Activated naive CD8-positive, alpha-beta T cell treated with anti-CD3 and anti-CD28 coated beads, Interleukin-2, amount 50 U/mL, for 16 hours (primary cell): ENCODE results near the gene RHBDD2.
"Not testable (repeated sequence)": the region's sequence is repeated elsewhere in the genome, so short reads cannot be mapped to it uniquely, and the experiment has no call there.

Source experiments
- DNase-seq: peaks from one replicate; pipeline ENCODE4 v3.0.0-alpha.2; 2020; ENCODE audit warnings: low read depth, low spot score

RHBDD2 gene

DNA sequence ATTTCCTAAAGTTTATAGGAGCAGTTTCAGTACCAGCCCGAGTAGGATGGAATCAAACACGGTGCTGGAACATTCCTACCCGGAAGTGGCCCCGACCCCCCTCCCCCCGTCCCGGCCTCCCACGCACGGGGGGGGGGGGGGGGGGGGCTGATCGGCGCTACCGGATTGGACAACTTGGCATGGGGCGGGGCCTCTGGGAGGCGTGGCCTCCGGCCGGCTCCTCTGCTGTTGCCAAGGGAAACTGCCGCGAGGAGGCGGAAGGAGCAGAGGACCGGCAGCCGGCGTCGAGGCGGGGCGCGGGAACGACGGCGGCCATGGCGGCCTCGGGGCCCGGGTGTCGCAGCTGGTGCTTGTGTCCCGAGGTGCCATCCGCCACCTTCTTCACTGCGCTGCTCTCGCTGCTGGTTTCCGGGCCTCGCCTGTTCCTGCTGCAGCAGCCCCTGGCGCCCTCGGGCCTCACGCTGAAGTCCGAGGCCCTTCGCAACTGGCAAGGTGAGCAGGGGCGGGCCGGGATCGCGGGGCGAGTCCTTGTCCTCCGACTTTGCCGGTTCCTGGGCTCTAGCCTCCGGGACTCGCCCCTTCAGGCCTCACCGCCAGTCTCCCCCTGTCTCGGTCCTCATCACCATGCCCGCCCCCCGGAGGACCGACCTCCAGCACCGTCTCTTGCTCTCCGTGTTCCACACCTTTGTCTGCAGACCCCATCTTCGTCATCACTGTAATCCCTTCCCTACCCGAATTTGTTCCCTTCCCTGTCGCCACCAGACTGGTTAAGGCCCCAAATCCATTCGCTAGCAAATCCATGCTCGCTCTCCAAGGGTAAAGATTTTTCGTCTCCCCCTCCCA, at the start of gene RHBDD2:
TSS of gene RHBDD2 (plus strand) at position 266 of the 843 bp plus-strand sequence. CDS start at position 315, 49 bp downstream.
- DNase-seq, result peak; percentile 95

DNA sequence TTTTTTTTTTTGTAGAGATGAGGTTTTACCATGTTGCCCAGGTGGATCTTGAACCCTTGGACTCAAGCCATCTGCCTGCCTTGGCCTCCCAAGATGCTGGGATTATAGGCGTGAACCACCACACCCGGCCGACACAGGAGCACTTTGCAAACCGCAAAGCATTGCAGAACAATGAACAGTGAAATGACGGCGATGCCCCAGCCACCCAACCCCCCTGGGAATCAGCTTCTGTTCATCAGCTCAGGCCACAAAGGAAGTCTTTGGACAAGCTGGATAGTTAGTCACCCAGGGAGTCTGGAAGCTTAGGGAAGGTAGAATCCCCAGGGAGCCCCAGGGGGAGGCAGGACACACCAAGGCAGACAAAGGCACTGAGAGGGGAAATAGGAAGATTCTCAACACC, 49.2 kb upstream of the RHBDD2 start:
- not testable (repeated sequence) for DNase-seq

DNA sequence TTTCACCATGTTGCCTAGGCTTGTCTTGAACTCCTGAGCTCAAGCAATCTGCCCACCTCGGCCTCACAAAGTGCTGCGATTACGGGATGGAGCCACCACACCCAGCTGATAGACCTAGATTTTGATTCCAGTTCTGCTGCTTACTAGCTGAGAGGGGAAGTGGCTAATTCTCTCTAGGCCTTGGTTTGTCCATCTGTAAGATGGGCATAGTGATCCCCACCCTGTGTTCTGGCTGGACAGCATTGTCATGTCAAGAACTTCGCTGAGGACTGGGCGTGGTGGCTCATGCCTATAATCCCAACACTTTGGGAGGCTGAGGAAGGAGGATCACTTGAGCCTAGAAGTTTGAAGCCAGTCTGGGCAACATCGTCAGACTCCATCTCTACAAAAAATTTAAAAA, 47.9 kb upstream of the RHBDD2 start:
- no peak for DNase-seq

DNA sequence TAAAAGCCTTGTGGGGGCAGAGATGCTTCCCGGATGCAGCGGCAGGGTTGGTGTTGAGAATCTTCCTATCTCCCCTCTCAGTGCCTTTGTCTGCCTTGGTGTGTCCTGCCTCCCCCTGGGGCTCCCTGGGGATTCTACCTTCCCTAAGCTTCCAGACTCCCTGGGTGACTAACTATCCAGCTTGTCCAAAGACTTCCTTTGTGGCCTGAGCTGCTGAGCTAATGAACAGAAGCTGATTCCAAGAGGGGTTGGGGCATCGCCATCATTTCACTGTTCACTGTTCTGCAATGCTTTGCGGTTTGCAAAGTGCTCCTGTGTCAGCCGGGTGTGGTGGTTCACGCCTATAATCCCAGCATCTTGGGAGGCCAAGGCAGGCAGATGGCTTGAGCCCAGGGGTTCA, 45.2 kb upstream of the RHBDD2 start:
- not testable (repeated sequence) for DNase-seq

DNA sequence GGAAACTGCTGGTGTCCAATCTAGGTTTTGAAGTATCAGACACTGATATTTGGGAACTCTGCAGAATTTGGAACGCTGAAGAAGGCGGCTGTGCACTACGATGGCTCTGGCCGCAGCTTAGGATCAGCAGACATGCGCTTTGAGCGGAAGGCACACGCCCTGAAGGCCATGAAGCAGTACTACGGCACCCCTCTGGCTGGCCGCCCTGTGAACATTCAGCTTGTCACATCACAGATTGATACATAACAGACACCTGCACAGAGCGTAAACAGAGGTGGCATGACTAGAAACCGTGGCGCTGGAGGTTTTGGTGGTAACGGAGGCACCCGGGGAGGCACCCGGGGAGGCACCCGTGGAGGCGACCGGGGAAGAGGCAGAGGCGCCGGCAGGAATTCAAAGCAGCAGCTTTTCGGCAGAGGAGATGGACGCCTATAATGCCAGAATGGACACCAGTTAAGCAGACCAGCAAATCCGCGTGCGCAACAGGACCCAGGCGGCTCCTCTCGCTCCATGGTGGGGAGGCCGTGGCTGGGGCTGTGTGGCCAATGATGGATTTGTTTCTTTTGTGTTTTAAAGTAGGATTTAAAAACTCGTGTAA, 43.0 kb upstream of the RHBDD2 start:
- no peak for DNase-seq

DNA sequence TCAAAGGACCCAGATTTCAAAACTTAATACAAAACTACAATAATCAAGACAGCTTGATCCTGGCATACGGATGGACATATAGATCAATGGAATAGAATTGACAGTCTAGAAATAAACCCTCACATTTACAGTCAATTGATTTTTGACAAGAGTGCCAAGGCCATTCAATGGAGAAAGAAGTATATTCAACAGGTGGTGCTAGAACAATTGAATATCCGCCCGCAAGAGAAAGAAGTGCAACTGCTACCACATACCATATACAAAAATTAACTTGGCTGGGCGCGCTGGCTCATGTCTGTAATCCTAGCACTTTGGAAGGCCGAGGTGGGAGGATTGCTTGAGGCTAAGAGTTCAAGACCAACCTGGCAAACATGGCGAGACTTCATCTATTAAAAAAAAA, 42.0 kb upstream of the RHBDD2 start:
- DNase-seq, result no peak

DNA sequence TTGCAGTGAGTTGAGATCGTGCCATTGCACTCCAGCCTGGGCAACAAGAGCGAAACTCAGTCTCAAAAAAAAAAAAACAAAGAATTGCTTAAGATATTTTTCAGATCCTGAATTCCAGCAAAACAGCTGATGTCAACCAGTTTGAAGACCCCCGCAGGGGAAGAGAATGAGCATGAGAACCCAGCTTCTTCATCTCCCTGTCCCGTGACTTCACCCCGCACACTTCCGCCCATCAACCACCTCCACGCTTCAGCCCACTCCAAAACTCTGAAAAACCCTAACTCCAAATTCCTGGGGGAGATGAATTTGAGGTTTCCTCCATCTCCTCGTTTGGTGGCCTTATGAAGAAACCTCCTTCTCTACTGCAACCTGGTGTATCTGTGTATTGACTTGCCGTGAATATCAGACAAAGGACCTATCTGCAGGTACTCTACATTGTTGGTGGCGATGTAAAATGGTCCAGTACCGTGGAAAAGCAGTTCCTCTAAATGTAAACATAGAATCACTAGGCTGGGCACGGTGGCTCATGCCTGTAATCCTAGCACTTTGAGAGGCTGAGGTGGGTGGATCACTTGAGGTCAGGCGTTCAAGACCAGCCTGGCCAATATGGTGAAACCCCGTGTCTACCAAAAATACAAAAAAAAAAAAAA, 40.4 kb upstream of the RHBDD2 start:
- DNase-seq, result not testable (repeated sequence)

DNA sequence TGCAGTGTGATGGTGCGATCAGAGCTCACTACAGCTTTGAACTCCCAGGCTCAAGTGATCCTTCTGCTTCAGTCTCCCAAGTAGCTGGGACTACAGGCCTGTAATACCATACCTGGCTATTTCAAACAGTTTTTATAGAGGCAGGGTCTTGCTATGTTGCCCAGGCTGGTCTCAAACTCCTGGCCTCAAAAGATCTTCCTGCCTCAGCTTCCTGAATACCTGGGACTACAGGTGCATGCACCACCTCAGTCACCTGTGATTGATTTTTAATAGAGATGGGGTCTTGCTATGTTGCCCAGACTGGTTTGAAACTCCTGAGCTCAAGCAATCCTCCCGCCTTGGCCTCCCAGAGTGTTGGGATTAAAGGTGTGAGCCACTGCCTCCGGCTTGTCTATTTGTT, 38.8 kb upstream of the RHBDD2 start:
- no peak for DNase-seq

DNA sequence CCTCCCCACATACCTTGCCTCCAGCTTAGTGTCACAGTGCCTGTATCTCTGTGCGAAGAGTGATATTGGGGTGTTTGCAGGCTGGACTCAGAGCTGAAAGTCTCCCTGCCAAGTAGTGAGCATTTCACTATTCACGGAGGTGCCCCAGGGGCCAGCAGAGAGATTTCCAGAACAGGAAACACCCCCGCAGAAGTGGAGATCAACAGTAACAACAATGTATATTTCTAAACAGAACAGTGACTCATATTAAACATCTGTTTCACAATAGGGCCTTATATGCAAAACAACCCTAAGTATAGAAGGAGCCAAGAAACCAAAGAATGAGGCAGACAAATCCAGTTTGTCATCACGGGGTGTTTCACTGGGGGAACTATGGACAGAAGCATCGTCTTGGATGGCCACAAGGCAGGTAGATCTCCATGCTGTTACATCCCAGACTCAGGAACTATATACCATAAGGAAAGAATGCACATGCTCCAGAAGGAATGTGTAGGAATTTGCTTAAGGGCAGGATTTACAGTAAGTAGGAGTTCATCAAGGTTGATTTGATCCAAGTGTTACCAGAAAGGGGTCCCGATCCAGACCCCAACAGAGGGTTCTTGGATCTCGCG, 35.9 kb upstream of the RHBDD2 start:
- DNase-seq, result no peak

DNA sequence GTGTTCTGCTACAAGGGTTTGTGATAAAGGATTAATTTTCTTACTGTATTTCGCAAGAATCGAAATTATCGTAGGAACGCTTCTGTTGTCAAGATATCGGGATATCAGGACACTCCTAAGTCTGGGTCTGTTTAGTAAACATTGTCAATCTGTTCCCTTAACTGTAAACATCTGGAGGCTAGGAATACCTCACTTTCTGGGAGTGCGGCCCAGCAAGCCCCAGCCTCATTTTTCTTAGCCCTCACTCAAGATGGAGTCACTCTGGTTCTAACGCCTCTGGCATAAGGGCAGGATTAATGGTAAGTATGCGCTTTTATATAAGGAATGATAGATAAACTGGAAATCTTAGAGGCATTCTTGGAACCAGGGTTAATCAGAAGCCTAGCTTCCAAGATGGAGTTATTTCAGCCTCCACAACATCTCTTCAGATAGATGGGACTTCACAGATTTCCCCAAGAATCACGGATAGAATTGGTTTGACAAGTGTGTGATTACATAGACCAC, 35.2 kb upstream of the RHBDD2 start:
- DNase-seq, result no peak

DNA sequence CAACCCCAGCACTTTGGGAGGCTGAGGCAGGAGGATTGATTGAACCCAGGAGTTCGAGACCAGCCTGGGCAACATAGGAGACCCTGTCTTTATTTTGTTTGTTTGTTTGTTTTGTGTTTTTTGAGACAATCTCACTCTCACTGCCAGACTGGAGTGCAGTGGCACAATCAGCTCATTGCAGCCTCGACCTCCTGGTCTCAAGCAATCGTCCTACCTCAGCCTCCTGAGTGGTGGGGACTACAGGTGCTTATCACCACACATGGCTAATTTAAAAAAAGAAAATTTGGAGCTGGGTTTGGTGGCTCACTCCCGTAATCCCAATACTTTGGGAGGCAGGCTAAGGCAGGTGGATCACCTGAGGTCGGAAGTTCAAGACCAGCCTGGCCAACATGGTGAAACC, 34.7 kb upstream of the RHBDD2 start:
- DNase-seq, result no peak

DNA sequence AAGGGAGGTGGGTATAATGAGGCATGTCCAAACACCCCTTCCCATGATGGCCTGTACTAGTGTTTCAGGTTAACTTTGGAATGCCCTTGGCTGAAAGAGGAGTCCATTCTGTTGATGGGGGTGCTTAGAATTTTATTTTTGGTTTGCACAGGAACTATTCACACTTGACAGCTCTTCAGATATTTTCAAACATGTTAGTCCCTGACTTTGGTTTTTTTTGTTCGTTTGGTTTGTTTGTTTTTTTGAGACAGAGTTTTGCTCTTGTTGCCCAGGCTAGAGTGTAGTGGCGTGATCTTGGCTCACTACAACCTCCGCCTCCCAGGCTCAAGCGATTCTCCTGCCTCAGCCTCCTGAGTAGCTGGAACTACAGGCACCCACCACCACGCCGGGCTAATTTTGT, 33.7 kb upstream of the RHBDD2 start:
- not testable (repeated sequence) for DNase-seq

DNA sequence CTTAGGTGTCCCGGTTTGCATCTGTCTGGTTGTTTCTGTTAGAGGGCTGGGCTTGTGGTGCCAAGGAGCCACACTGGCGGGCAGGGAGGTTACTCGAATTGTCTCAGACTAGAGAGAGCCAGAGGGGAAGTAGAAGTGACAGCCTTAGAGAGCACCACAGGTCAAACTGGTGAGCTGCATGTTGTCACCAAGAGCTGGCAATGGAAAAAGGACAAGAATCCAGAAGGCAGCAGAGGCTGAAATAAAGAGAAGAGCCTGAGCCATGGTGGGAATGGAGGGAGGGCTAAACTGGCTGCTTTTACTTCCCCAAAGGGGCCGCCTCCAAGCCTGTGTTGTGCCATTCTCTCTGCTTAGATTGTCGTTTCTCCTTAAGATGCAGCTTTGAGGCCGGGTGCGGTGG, 31.1 kb upstream of the RHBDD2 start:
- no peak for DNase-seq

DNA sequence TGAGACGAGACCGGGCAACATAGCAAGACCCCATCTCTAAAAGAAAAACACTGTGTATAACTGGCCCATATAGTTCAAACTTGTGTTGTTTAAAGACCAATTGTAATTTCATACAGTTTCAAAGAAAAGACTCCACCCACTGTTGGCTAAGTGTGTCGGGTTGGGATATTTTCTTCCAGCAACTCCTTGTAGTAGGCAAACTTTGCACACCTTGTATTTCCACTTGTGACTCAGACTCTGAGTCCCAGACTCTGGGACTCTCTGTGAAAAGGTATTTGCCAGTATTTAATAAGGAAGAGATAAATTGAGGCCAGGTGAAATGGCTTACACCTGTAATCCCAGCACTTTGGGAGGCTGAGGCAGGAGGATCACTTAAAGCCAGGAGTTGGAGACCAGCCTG, 29.3 kb upstream of the RHBDD2 start:
- DNase-seq, result no peak

DNA sequence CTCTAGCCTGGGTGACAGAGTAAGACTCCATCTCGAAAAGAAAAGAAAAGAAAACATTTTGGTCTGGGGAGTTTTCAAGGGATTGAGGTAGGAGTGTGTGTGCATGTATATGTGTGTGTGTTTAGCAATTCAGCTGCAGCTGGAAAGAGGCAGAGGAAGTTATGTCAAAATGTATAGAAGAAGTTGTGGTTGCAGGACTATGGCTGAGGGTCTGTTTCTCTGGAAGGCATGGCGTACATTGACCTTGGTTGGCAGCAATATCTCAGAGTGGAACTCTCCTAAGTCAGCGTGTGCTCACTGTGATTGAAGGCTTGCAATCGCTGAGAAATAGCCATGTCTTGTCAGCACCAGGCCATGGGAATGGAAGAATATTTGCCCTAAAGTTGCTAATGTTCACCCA, 28.6 kb upstream of the RHBDD2 start:
- no peak for DNase-seq

DNA sequence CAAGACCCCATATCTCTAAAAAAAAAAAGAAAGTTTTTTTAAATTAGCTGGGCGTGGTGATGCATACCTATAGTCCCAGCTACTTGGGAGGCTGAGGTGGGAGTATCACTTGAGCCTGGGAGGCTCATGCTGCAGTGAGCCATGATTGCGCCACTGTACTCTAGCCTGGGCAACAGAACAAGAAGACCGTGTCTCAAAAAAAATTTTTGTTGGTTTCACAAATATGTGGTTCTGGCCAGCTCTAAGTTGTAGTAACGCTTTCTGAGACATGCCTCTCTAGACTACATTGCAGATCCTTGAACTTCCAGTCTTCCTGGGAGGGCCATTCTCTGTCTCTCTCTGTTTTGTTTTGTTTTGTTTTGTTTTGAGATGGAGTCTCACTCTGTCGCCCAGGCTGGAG, 24.6 kb upstream of the RHBDD2 start:
- DNase-seq, result no peak

DNA sequence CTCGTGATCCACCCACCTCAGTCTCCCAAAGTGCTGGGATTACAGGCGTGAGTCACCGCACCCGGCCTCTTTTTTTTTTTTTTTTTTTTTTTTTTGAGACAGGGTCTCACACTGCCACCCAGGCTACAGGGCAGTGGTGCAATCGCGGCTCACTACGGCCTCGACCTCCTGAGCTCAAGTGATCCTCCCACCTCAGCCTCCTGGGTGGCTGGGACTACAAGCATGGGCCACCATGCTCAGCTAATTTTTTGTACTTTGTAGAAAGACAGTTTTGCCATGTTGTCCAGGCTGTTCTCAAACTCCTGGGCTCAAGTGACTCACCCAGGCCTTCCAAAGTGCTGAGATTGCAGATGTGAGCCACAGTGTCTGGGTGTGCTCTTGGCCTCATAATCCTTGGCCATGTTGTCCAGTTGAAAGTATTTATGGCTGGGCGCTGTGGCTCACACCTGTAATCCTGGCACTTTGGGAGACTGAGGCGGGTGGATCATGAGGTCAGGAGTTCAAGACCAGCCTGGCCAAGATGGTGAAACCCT, 24.0 kb upstream of the RHBDD2 start:
- not testable (repeated sequence) for DNase-seq

DNA sequence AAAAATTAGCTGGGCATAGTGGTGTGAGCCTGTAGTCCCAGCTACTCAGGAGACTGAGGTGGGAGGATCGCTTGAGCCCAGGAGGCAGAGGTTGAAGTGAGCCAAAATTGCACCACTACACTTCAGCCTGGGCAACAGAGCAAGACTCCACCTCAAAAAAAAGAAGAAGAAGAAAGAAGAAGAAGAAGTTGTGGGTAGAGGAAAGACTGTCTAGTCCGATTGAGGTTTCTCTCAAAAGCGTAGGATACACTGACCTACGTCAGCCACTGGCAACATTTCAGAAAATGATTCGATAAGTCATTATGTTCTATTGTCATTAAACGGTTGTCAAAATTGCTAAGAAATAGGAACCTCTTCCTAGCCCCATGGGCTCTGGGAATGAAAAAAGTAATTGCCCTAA, 22.3 kb upstream of the RHBDD2 start:
- DNase-seq, result no peak

DNA sequence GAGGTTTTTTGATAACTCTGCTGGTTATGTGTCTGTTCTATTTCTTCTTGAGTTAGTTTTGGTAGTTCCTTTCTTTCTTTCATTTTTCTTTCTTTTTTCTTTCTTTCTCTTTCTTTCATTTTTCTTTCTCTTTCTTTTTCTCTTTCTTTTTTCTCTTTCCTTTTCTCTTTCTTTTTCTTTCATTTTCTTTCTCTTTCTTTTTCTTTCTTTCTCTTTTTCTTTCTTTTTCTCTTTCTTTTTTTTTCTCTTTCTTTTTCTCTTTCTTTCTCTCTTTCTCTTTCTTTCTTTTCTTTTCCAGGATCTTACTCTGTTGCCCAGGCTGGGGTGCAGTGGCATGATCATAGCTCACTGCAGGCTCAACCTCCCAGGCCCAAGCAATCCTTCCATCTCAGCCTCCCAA, 20.4 kb upstream of the RHBDD2 start:
- no peak for DNase-seq

DNA sequence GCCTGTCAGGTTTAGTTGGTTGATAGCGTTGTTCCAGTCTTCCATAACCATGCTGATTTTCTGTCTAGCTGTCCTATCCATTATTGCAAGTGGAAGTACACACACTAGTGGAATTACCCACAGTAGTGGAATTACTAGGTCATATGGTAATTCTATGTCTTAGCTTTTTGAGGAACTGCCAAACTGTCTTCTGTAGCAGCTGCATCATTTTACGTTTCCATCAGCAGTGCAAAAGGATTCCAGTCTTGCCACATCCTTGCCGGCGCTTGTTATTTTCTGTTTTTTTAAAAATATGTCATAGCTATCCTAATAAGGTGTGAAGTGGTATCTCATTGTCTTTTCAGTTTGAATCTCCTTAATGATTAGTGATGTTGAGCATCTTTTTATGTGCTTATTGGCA, 17.2 kb upstream of the RHBDD2 start:
- no peak for DNase-seq

DNA sequence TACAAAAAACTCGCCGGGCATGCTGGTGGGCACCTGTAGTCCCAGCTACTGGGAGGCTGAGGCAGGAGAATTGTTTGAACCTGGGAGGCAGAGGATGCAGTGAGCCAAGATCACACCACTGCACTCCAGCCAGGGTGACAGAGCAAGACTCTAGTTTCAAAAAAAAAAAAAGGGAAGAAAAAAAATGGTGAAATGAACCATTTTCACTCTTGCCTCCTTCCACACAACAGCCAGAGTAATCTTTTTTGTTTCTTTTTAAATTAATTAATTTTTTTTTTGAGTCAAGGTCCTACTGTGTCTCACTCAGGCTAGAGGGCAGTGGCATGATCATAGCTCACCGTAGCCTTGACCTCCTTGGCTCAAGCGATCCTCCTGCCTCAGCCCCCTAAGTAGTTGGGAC, 14.6 kb upstream of the RHBDD2 start:
- DNase-seq, result not testable (repeated sequence)

DNA sequence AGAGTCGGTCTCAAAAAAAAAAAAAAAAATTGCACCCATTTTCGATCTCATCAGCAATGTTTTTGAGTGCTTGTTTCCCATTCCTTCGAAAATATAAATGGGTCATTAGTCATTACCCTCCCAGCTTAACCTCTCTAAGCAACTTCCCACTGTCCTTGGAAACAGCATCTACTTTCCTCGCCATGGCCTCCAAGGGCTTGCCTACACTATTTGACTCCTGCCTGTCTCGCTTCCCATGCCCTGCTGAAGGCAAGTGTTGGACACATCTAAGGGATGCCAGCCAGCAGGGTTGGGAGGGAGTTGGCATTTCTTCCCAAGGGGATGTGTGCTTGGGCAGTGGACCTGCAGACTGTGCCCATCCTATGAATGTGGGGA, 12.7 kb upstream of the RHBDD2 start:
- no peak for DNase-seq
